GM12874 (cell line): ENCODE results near the gene FOCAD.

ENCODE experiments used
- TF ChIP-seq, protein P1 (sequence below): IDR thresholded peaks from 2 replicates; pipeline ENCODE4 v1.5.1; 2011; ENCODE audit warnings: low read depth, mild to moderate bottlenecking, control low read depth, low read length, moderate library complexity; ENCODE audit not compliant: insufficient read depth

The FOCAD gene

DNA sequence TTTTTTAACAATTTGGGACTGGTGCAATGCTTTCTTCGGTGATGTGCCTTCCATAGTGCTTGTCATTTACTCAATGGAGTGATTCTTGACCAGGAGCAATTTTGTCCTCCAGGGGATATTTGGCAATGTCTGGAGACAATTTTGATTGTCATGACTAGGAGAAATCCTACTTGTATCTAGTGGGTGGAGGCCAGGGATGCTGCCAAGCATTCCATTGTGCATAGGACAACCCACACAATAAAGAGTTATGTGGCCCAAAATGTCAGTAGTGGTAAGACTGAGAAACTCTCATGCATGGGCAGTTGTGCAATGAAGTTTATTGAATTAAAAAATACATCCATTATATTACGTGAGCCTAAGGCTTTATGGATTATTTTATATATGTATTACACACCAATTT is 70.5 kb downstream of the FOCAD start:
- TF ChIP-seq, protein P1, sequence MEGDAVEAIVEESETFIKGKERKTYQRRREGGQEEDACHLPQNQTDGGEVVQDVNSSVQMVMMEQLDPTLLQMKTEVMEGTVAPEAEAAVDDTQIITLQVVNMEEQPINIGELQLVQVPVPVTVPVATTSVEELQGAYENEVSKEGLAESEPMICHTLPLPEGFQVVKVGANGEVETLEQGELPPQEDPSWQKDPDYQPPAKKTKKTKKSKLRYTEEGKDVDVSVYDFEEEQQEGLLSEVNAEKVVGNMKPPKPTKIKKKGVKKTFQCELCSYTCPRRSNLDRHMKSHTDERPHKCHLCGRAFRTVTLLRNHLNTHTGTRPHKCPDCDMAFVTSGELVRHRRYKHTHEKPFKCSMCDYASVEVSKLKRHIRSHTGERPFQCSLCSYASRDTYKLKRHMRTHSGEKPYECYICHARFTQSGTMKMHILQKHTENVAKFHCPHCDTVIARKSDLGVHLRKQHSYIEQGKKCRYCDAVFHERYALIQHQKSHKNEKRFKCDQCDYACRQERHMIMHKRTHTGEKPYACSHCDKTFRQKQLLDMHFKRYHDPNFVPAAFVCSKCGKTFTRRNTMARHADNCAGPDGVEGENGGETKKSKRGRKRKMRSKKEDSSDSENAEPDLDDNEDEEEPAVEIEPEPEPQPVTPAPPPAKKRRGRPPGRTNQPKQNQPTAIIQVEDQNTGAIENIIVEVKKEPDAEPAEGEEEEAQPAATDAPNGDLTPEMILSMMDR = no peak

DNA sequence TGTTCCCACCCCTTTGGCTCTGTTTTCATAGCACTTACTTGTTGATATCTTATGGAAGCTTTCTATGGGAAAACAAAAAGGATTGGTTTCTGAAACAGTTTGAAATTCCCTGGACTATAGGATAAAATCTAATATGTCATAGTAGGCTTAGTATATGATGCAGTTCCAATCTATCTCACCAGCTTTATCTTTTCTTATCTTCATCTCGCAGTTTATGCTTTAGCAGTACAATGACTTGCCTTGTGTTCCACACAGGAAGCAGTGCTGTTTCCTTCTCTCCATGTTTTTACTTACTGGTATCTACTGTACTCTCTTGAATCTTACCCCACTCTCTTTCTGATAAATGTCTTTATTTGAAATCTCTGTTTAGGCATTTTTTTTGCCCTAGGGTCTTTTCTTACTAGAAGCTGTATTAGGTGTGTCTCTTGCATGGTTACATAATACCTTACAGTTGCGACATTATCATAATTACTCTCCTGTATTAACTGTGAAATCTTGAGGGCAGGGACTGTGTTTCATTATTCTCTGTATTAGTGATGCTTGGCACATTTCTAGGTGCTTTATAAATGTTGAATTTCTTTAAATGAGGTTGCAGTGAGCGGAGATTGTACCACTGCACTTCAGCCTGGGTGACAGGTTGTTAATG is 76.3 kb downstream of the FOCAD start:
- TF ChIP-seq, protein P1 = no peak

DNA sequence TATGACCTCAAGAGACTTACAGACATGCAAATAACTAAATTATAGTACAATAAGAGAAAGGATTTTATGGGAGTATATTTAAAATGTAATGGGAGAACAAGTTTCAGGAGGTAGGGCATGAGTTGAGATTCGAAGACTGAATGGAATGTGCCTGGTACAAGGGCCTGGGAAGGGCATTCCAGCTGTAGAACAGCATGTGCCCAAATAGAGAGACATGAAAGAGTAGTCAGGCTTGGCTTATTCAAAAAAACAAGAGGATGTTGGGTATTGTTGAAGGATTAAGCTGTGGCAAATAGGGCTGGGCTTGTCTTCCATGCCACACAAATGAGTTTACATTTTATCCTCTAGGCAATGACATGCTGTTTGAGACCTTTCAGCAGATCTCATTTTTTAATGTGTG is 86.9 kb downstream of the FOCAD start:
- TF ChIP-seq, protein P1 = no peak

DNA sequence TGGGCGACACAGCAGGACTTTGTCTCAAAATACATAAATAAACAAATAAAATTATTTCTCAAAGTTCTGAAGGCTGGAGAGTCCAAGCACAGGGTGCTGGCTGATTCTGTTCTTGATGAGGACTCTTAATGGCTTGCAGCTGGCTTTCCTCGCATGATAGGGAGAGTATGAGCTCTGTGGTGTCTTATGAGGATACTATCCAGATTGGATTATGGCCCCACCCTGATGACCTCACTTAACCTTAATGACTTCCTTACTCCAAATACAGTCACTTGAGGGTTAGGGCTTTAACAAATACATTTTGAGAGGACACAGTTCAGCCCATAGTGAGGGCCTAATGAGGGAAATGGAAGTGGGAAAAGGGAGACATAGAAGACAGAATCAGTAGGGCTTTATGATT is 87.7 kb downstream of the FOCAD start:
- TF ChIP-seq, protein P1 = no peak

DNA sequence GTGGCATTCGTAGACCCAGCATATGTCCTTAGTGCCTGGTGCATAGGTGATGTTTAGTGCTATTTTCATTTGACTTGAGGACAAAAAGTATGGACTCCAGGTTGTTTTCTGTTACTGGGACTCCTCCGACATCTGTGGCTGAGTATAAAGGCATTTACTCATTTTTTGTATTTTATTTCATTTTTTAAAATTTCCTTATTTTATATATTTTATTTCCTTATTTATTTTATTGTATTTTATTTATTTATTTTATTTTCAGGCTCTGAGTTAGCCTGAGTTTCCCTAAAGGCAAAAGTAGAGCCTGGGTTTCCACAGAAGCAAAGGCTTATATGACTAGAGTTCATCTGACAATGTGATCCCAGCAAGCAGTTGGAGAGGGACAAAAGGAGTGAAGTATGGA is 91.6 kb downstream of the FOCAD start:
- TF ChIP-seq, protein P1 = no peak

DNA sequence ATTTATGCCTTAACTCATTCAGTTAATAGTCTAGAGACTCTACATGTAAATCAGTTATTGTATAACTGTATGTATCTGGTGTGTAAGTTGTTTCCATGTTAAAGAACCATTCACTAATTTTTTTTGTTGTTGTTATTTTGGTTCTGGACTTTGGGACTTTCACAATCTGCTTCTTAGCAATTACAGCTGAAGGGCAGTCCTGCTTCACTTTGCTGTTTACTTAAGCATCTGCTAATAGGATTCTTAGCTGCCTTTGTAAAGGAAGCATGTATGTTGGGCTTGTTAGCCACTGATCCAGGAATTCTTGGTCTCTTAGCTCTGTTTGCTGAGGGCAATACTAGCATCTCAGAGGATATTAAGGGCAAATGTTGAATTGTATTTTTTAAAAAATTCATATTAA is 97.0 kb downstream of the FOCAD start:
- TF ChIP-seq, protein P1 = no peak

DNA sequence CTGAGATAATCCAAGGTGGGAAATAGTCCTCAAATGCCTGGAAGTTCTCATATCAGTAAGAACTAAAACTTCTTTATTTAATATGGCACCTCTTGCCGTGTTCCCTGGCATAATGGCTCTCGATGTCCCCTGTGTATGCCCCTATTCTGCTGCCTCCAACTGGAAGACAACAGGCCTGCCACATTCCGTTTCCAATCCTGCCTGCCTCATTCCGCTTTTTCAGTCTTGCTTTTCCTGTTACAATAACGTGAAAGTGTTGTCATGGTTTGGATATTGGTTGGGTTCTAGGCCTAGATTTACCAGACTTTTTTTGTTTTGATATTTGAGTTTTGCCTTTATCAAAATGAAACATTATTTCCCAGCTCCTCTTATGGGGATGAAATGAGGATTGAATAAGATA is 98.2 kb downstream of the FOCAD start:
- TF ChIP-seq, protein P1 = no peak
